GM21447 (cell line): Measurements from ENCODE around the gene RGS14.
"Not testable (repeated sequence)": the region's sequence is repeated elsewhere in the genome, so short reads cannot be mapped to it uniquely, and the experiment has no call there.

Source experiments
- ATAC-seq: cut with Tn5 transposase; IDR thresholded peaks from one replicate; pipeline ENCODE4 v1.9.1; 2021; ENCODE audit not compliant: unreplicated experiment

The RGS14 gene

GRCh38 chr5:177396807-177397206 is 39.1 kb downstream of the RGS14 start:
- no peak for ATAC-seq

- ATAC-seq, result no peak
Observed at GRCh38 chr5:177397875-177398390, 40.2 kb downstream of the RGS14 start.

GRCh38 chr5:177399997-177400868 is 42.5 kb downstream of the RGS14 start, which contains the start of gene PFN3:
Gene PFN3 (minus strand): TSS chr5:177400661. CDS start chr5:177400576, 85 bp downstream.
- ATAC-seq, result no peak

- ATAC-seq, result no peak
Observed at GRCh38 chr5:177402271-177403043, 44.7 kb downstream of the RGS14 start.

GRCh38 chr5:177403102-177403791 is 45.5 kb downstream of the RGS14 start:
- ATAC-seq, result peak; percentile 23

GRCh38 chr5:177403792-177404640 is 46.3 kb downstream of the RGS14 start:
- ATAC-seq, result peak; percentile 74

- no peak for ATAC-seq
Observed at GRCh38 chr5:177404641-177405179, 47.0 kb downstream of the RGS14 start.

GRCh38 chr5:177405312-177405711 is 47.6 kb downstream of the RGS14 start:
- ATAC-seq, result no peak

- ATAC-seq, result no peak
Observed at GRCh38 chr5:177405805-177406204, 48.1 kb downstream of the RGS14 start.

- no peak for ATAC-seq
Observed at GRCh38 chr5:177409043-177409801, 51.5 kb downstream of the RGS14 start, which contains the start of gene F12. Gene F12 (minus strand): TSS chr5:177409564. CDS start chr5:177409527, 37 bp downstream.

GRCh38 chr5:177410575-177410974 is 52.9 kb downstream of the RGS14 start:
- ATAC-seq, result no peak

GRCh38 chr5:177412603-177413233 is 55.0 kb downstream of the RGS14 start:
- peak; percentile 74 for ATAC-seq

GRCh38 chr5:177414481-177414880 is 56.8 kb downstream of the RGS14 start:
- no peak for ATAC-seq

GRCh38 chr5:177417081-177417480 is 59.4 kb downstream of the RGS14 start:
- not testable (repeated sequence) for ATAC-seq

GRCh38 chr5:177419046-177419445 is 61.3 kb downstream of the RGS14 start:
- no peak for ATAC-seq

GRCh38 chr5:177420472-177420871 is 62.7 kb downstream of the RGS14 start:
- ATAC-seq, result not testable (repeated sequence)

GRCh38 chr5:177421062-177421798 is 63.5 kb downstream of the RGS14 start:
- ATAC-seq, result no peak
